Activated CD8-positive, alpha-beta memory T cell treated with anti-CD3 and anti-CD28 coated beads for 1 hour (primary cell): ENCODE data around the gene SCD.

Source experiments
- DNase-seq, 2 donors: peaks; one replicate each; pipeline ENCODE4 v3.0.0-alpha.2; 2020; ENCODE audit warnings: low read depth in 1 of 2; ENCODE audit errors: extremely low read depth in 1 of 2

The SCD gene

GRCh38 chr10:100339236-100339635 lies 7.8 kb upstream of the SCD start:
- no peak for DNase-seq

GRCh38 chr10:100340948-100341847 lies 5.8 kb upstream of the SCD start:
- no peak for DNase-seq

DNA sequence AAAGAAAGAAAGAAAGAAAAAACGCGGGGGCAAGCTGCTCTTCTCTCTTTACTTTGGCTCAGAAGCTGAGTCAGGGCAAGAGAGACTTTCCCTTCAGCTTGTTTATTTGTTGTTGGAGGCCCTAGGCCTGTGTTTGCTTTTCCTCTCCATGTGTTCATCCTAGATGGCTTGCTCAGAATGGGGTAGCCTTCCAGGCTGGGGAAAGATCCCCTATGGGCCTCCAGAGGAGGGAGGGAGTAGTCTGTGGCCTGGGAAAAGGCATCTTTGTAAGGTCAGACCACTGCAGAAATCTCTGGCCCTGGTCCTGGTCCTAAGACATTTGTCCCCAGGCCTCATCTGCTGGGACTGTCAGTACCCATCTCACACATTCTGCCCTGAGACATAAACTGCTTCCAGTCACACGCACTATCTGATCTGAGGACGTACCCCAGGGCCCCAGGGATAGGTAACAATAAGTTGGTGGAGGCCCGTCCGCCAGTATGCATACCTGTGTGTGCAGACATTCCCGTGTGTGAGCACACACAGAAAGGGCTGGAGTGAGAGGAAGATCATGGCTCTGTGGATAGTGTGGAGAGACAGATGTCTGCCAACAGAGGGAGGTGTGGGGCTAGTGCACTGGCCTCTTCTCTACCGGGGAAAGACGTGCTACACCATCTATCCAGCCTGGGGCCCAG lies 4.9 kb upstream of the SCD start:
- no peak for DNase-seq

GRCh38 chr10:100342627-100342972 lies 4.4 kb upstream of the SCD start:
- DNase-seq: no peak

GRCh38 chr10:100344241-100344788 lies 2.7 kb upstream of the SCD start:
- DNase-seq: no peak

GRCh38 chr10:100345570-100346330 lies 1.3 kb upstream of the SCD start:
- no peak for DNase-seq

- peak in 1 of 2 donors; percentile 34 for DNase-seq
Measured at GRCh38 chr10:100346351-100346764, 675 bp upstream of the SCD start.

GRCh38 chr10:100347568-100348195 lies 649 bp downstream of the SCD start:
- DNase-seq: no peak

DNA sequence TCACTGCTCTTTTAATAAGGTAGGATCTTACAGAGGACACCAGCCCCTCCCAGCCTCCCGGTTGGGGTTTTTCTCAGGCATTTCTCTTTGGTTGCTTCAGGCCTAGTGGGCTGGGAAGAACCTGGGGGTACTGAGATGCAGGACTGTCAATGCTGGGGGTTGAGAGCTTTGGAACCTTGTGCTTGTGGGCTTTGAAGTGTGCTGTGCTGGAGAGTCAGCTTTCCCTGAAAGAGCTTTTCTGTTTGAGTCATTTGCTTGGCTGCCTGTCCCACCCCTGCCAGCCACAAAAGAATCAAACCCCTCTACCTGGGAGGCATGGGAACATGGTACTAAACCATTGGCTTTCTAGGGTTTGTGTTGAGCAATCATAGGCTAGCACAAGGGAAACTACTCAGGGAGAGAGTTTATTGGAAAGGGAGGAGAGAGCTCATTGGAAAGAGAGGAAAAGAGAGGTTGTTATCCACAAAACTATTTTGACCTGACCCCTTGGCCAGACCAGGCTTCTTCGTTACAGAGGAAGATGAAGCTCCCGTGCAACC lies 1.4 kb downstream of the SCD start:
- DNase-seq: no peak

DNA sequence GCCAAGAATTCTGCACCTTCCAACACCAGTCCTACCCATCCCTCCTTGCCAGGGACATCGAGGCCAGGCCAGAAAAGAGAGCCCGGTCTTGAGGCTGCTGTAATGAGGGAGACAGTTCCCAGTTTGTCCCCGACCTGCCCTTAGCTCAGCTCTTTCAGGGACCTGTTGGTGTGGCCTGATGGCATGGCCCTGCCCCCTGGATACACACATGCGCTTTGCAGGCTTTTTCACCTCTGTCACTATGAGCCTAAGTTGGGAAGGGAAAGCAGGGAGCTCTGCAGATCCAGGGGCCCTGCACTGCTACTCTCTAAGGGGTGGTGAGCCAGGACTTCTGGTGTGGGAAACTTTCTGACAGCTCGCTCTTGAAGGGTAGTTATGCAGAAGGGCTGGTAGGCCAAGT lies 2.1 kb downstream of the SCD start:
- no peak for DNase-seq

DNA sequence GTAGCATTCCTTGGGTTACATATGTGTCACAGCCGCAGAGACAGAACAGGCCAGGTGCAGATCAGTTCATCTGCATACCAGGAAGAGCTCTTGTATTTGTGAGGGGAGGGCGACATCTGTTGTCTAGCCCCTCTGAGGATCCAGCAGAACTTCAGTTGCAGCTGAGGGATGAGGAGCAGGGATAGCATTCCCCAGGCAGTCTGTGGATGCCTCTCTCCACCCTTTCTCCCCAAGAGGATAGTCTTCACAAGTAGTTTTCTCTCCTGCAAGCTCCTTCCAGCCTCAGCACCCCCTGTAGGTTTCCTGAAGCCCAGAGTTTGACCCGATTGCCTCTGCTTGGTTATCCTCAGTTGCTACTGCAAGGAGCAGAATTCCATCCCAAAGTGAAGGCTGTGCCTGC lies 2.6 kb downstream of the SCD start:
- no peak for DNase-seq

DNA sequence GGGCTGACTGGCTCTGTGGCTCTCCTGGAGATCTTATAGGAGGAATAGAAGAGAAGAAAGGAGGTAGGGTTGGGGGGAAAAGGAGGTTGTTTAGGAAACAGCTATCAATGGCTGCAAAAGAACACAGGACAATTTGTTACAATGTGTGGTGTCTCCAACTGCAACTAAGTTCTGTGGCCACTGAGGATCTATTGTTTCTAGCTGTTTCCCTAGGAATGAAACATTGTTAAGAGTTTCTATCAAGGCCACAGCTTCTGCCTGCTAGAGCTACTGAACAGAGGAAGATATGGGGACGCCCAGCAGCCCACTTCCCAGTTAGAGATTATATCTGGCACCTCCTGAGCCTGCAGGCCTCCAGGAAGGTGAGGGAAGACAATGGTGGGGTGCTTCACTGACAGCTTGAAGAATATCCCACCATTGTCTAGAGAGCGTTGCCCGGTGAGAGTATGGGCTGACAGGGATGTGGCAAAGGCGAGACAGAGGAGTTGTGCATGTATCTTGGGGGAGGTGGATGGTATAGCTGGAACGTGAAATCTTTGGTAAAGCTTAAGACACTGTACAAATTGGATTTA lies 4.0 kb downstream of the SCD start:
- DNase-seq: no peak

DNA sequence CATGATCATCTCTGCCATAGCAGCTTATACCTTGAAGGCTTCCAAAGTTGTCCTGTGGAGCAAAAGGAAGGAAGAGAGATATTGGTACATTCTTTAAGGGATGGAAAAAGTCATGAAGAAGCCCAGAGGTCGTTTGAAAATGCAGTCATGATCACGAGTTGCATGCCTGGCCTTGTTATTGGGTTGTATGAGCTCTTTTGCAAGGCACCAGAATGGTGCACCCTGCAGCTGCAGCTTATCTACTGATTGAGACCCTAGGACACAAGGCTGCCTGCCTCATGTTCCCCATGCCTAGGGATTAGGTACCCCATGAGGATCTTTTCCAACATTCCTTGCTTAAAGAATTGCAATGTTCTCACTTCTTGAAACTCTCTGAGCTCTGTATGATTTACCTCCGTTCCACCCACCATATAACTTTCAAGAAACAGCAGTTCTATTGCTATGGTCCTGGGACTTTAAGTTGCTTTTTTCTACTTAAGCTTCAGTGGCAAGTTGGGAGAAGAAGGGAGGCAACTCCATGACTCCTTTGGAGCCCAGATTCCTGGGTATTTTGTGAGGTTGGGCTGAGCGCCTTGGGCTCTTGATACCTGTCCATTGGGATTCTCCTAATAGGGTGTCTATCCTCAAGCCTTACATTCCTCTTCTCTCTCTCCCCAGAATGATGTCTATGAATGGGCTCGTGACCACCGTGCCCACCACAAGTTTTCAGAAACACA lies 6.9 kb downstream of the SCD start:
- no peak for DNase-seq

DNA sequence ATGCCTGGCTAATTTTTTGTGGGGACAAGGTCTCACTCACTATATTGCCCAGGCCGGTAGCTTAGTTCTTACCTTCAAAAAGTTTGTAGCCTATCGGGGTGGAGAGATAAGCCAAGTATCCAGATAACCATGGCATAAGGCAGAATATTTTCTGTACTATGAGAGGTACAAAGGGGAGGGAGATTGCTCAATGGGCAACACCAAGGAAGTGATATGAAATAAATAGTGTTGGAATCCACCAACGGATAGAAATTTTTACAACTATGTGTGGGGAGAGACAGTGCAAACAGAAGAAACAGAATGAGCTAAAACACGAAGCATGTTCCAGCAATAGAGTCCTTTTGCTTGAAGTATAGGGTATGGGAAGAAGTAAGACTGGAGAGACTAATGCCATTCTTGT lies 8.1 kb downstream of the SCD start:
- DNase-seq: no peak

DNA sequence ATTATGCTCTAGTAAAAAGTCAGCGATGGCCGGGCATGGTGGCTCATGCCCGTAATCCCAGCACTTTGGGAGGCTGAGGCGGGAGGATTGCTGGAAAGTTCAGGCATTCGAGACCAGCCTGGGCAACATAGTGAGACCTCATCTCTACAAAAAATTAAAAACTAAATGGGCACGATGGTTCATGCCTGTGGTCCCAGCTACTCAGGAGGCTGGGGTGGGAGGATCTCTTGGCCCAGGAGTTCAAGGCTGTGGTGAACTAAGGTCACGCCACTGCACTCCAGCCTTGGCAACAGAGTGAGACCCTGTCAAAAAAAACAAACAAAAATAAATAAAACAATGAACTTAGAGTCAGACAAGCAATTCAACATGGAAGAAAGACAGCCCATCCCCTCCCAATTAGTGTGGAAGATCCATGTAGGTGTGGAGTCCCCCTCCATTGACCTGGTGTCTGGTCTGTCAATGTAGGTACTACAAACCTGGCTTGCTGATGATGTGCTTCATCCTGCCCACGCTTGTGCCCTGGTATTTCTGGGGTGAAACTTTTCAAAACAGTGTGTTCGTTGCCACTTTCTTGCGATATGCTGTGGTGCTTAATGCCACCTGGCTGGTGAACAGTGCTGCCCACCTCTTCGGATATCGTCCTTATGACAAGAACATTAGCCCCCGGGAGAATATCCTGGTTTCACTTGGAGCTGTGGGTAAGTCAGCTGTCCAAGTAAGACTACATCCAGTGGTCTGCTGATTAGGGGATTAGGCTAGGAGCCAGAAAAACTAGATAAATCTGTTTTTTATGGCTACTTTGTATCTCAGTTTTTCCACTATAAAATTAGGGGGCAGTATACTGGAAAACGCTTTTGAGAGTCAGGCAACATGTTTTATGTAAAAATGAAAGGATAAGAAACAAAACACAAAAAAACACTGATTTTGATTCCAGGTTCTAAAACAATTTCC lies 9.3 kb downstream of the SCD start:
- DNase-seq: no peak

DNA sequence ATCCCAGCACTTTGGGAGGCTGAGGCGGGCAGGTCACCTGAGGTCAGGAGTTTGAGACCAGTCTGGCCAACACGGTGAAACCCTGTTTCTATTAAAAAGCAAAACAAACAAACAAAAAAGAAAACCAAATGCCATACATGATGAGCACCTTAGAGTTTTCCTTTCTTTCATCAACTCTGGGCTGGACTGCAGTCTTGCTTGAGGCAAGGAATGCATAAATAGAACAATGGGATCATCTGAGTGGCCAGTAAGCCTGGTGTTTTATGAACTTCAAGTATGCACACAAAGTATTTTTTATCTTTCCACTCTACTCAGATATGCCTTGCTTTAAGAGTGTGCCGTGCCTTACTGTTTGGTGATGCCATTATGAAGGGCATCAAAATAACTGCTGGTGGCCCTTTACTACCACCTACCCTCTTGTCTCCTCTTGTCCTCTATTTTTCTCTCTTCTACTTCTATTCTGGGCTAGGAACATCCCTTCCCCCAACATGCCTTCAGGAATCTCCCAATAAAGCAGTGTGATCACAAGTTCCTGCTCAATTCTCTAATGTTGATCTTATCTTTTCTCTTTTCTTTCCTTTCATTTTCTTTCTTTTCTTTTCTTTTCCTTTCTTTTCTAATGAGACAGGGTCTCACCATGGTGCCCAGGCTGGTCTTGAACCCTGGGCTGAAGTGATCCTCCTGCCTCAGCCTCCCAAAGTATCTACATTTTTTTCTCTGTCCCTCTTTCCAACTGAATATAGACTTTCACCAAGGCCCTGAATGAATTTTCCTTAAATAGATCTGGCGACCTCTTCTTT lies 10.2 kb downstream of the SCD start:
- no peak for DNase-seq

DNA sequence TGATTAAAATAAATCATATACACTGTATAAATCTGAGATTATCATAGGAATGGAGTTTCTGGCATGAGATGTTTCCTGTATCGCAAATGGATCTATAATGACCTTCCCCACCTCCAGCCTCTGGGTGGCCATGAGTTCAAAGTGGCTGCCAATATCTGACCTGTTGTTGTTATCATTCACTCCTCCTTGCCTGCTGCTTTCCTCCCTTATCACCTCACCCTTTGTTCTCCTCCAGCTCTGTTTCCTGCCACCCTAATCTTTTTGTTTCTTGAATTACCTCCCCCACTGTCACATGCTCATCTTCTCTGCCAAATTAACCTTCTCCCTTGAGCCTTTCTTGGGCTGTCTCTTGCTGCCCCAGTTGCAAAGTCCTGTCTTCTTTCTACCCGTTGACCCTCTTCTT lies 12.0 kb downstream of the SCD start:
- DNase-seq: no peak
